Breast epithelium (tissue), 3 donors: ENCODE results near the gene CCDC74B.
"Not testable (repeated sequence)": the region's sequence is repeated elsewhere in the genome, so short reads cannot be mapped to it uniquely, and the experiment has no call there.

ENCODE experiments used
- CTCF ChIP-seq, 3 donors: fragments of 450-650 bp; IDR thresholded peaks; one replicate each; pipeline ENCODE4 v1.5.1; 2016 to 2017; ENCODE audit warnings: antibody characterized with exemption in 3 of 3, mild to moderate bottlenecking in 3 of 3, moderate library complexity in 3 of 3
- POLR2AphosphoS5 ChIP-seq, 3 donors: sonication (generic); formaldehyde crosslinking; IDR thresholded peaks; one replicate each; pipeline ENCODE4 v1.6.1; 2017; ENCODE audit warnings: antibody characterized with exemption in 3 of 3

- TF ChIP-seq CTCF, POLR2AphosphoS5 (IDR thresholded peaks at IDR 0.05): not testable (repeated sequence)
Measured at GRCh38 chr2:130192451-130192850, 47.5 kb upstream of the CCDC74B start.
